Tibial nerve (tissue), 4 donors: ENCODE measurements around the gene ARHGEF9. TPM values are rescaled to one million over a fixed set of nuclear protein-coding genes. Genes with fewer than 3 reads are reported as not detected.
"Not testable (repeated sequence)": the region's sequence is repeated elsewhere in the genome, so short reads cannot be mapped to it uniquely, and the experiment has no call there.

Experiments used
- DNase-seq, 2 donors: peaks; one replicate each; pipeline ENCODE4 v3.0.0-alpha.2; 2019; ENCODE audit warnings: low spot score in 2 of 2
- H3K27ac ChIP-seq, 4 donors: fragments of 200-600 bp; sonication (generic) in 3 of 4; one replicate each; pipeline ENCODE4 v1.5.1; 2017 to 2019; ENCODE audit warnings: mild to moderate bottlenecking in 1 of 4
- H3K27me3 ChIP-seq, 2 donors: fragments of 200-600 bp; sonication (generic) in 1 of 2; one replicate each; pipeline versions ENCODE4 v1.5.1 to v1.6.0; 2017 to 2019
- H3K36me3 ChIP-seq, 3 donors: fragments of 200-600 bp; sonication (generic); one replicate each; pipeline ENCODE4 v1.5.1; 2018 to 2019
- H3K4me1 ChIP-seq, 4 donors: fragments of 200-600 bp; sonication (generic) in 3 of 4; one replicate each; pipeline ENCODE4 v1.5.1; 2017 to 2019
- H3K4me3 ChIP-seq, 4 donors: fragments of 200-600 bp; sonication (generic) in 3 of 4; one replicate each; pipeline ENCODE4 v1.5.1; 2017 to 2019; ENCODE audit warnings: mild to moderate bottlenecking in 1 of 4, moderate library complexity in 1 of 4
- H3K9me3 ChIP-seq, 4 donors: fragments of 200-600 bp; sonication (generic) in 3 of 4; one replicate each; pipeline ENCODE4 v1.5.1; 2017 to 2019
- CTCF ChIP-seq, 5 experiments: fragments of 200-600 bp in 3 of 5; fragments of 450-650 bp in 2 of 5; sonication (generic) in 3 of 5; IDR thresholded peaks; one replicate each; pipeline ENCODE4 v1.5.1; 2016 to 2019; ENCODE audit warnings: antibody characterized with exemption in 5 of 5, mild to moderate bottlenecking in 3 of 5, moderate library complexity in 2 of 5
- EP300 ChIP-seq, 2 donors: sonication (generic); formaldehyde crosslinking; IDR thresholded peaks; one replicate each; pipeline ENCODE4 v1.6.1; 2017; ENCODE audit warnings: antibody characterized with exemption in 2 of 2, mild to moderate bottlenecking in 1 of 2
- POLR2A ChIP-seq, 2 donors: fragments of 450-650 bp; IDR thresholded peaks; one replicate each; pipeline ENCODE4 v1.6.1; 2017; ENCODE audit warnings: antibody characterized with exemption in 2 of 2, mild to moderate bottlenecking in 2 of 2, moderate library complexity in 2 of 2
- WGBS, 2 donors: methylation state at CpG; one replicate each; pipeline ENCODE4 v1.1.5; 2018; 5-methylcytosine and 5-hydroxymethylcytosine counted together
- small RNA-seq: library from RNA; depleted of rRNA; stranded (forward); fragments of <200 nt; gene quantifications from one replicate; pipeline ENCODE3, GENCODE V24; 2016
- total RNA-seq, 4 donors: library from RNA; depleted of rRNA; stranded (reverse); fragments of >200 nt; gene quantifications; one replicate each; pipeline ENCODE4 v1.1.0, GENCODE V29; 2016

Gene ARHGEF9
- total RNA-seq, 4 donors from 2014 or later = 19.5 to 32.7 (median 25.9) TPM

DNA sequence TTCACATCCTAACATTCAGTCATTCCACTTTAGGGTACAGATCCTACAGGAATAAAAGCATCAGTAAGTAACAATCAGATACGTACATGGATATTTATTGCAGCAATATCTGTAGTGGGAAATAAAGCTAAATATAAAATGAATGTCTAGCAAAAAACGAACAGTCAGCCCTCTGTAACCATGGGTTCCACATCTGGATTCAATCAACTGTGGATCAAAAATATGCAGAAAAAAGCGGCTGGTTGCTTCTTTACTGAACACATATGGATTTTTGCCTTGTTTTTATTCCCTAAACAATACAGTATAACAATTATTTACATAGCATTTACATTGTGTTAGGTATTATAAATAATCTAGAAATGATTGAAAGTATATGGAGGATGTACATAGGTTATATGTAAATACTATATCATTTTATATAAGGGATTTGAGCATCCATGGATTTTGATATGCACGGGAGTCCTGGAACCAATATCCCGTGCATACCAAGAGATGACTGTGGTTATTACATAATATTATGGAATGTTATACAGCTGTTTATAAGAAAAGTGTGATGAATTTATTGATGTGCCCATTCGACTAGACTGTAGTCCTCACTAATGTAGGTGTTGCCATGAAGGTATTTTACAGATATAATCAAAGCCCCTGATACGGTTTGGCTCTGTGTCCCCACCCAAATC, 132.8 kb downstream of the ARHGEF9 start:
- H3K9me3 ChIP-seq = no peaks in the 10 kb centered on the region
- DNase-seq = no peak
- H3K27me3 ChIP-seq = no peaks in the 10 kb centered on the region
- H3K36me3 ChIP-seq = peaks cover 0 to 22% (median 0%) of the 10 kb centered on the region in 3 donors
- WGBS, 2 donors = 59 to 63% methylated on average over 7 of the region's 7 CpGs
- H3K4me1 ChIP-seq = no peaks in the 10 kb centered on the region
- TF ChIP-seq POLR2A (IDR thresholded peaks at IDR 0.05) (no peak), EP300 (IDR thresholded peaks at IDR 0.05) (no peak), CTCF (IDR thresholded peaks at IDR 0.05) (no peak)
- no peak overlapping the region for H3K4me3 ChIP-seq
- H3K27ac ChIP-seq = no peak overlapping the region

GRCh38 chrX:63645748-63646147, 139.3 kb downstream of the ARHGEF9 start:
- not testable (repeated sequence) for H3K4me3 ChIP-seq, H3K27me3 ChIP-seq, DNase-seq, H3K9me3 ChIP-seq, H3K27ac ChIP-seq, H3K4me1 ChIP-seq
- 78 to 100% methylated on average over 2 of the region's 2 CpGs for WGBS, 2 donors
- peaks cover 0 to 18% (median 0%) of the 10 kb centered on the region in 3 donors for H3K36me3 ChIP-seq

DNA sequence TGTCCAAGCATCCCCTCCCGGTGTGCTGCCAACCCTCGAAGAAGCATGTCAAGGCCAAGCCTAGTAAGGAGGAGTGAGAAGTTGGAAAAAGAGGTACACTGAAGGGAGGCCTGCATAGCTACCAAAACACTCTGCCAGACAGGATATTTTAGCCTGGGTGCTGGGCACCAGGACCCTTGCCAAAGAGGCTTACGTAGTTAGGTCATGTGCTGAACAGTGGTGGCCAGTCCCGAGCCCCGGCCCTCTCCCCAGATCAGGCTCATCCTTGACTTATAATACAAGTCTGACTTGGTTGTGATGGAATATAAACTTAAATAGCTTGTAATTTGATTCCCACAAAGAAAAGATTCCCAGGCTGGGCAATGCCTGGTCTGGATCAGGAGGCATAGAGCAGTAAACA, 149.3 kb downstream of the ARHGEF9 start:
- H3K9me3 ChIP-seq = peaks cover 0 to 23% (median 1%) of the 10 kb centered on the region in 4 donors
- H3K27me3 ChIP-seq = no peaks in the 10 kb centered on the region
- no peaks in the 10 kb centered on the region for H3K4me1 ChIP-seq
- peaks cover 0 to 67% (median 2%) of the 10 kb centered on the region in 3 donors for H3K36me3 ChIP-seq
- DNase-seq = no peak
- no peak overlapping the region for H3K4me3 ChIP-seq
- H3K27ac ChIP-seq = no peak overlapping the region
- TF ChIP-seq CTCF (IDR thresholded peaks at IDR 0.05) = no peak
- TF ChIP-seq POLR2A (IDR thresholded peaks at IDR 0.05) = no peak
- no peak for TF ChIP-seq EP300 (IDR thresholded peaks at IDR 0.05)
- 89% methylated on average over 5 of the region's 5 CpGs for WGBS, 2 donors

DNA sequence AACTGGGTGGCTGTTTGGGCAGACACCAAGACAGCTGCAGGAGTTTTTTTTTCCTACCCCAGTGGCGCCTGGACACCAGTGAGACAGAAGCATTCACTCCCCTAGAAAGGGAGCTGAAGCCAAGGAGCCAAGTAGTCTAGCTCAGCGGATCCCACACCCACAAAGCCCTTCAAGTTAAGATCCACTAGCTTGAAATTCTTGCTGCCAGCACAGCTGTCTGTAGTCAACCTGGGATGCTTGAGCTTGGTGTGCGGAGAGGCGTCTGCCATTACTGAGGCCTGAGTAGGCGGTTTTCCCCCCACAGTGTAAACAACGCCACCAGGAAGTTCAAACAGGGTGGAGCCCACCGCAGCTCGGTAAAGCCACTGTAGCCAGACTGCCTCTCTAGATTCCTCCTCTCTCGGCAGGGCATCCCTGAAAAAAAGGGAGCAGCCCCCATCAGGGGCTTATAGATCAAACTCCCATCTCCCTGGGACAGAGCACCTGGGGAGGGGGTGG, 171.4 kb downstream of the ARHGEF9 start:
- TF ChIP-seq CTCF (IDR thresholded peaks at IDR 0.05) = no peak
- TF ChIP-seq POLR2A (IDR thresholded peaks at IDR 0.05) = no peak
- no peak for TF ChIP-seq EP300 (IDR thresholded peaks at IDR 0.05)
- 79 to 86% methylated on average over 4 to 8 of the region's 9 CpGs for WGBS, 2 donors
- Histone ChIP-seq H3K27ac (no peak overlapping the region), H3K4me1 (no peaks in the 10 kb centered on the region), H3K9me3 (no peaks in the 10 kb centered on the region), H3K4me3 (no peak overlapping the region), H3K36me3 (no peaks in the 10 kb centered on the region), H3K27me3 (no peaks in the 10 kb centered on the region)
- DNase-seq = no peak

- TF ChIP-seq EP300 (IDR thresholded peaks at IDR 0.05) (no peak), CTCF (IDR thresholded peaks at IDR 0.05) (no peak), POLR2A (IDR thresholded peaks at IDR 0.05) (no peak)
- WGBS, 2 donors = 75 to 95% methylated on average over 5 of the region's 5 CpGs
- no peaks in the 10 kb centered on the region for H3K4me1 ChIP-seq
- H3K27me3 ChIP-seq = no peaks in the 10 kb centered on the region
- H3K36me3 ChIP-seq = no peaks in the 10 kb centered on the region
- H3K4me3 ChIP-seq = no peak overlapping the region
- no peak overlapping the region for H3K27ac ChIP-seq
- no peaks in the 10 kb centered on the region for H3K9me3 ChIP-seq
- DNase-seq = no peak
These were observed 199.1 kb downstream of the ARHGEF9 start for GRCh38 chrX:63585936-63586335.

Small RNAs within 50 kb of the gene (small RNA-seq; reads per million reads assigned to genes)
- 16.4 reads per million, percentile 92 among the genes with 10 or more reads in this experiment for gene MIR1468
